Measurements from ENCODE around the gene IFT122.

Gene IFT122

DNA sequence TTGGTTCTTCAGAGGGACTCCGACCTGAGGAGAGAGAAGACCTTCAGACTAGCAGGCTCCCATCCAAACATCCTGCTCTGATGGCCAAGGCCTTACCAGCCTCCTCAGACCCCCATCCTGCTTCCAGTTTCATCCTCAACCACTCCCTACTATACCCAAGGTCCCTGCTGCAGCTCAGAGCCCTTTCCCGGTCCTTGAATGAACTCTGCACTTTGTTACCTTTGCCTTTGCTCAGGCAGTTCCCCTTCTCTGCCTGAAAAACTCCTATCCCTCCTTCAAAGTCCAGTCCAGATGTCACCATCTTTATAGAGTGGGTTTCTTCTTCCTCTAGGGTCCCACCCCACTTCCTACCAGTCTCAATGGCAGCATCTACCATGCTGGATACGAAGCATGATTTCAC lies 24.6 kb upstream of the IFT122 start:
- no peak for DNase-seq

DNA sequence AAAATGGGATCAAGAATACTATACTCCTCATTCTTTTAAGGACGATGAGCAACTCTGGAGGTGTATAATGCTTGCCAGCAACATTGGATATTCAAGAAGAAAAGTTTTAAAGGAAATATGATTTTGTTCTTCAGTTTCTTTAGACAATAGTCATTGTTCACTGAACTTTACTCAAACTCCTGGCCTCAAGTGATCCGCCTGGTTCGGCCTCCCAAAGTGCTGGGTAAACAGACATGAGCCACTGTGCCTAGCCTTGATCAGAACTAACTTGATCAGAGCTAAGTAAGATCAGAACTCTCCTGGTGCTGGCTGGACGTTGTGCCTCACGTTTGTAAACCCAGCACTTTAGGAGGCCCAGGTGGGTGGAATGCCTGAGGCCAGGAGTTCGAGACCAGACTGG lies 24.2 kb upstream of the IFT122 start:
- DNase-seq: no peak

DNA sequence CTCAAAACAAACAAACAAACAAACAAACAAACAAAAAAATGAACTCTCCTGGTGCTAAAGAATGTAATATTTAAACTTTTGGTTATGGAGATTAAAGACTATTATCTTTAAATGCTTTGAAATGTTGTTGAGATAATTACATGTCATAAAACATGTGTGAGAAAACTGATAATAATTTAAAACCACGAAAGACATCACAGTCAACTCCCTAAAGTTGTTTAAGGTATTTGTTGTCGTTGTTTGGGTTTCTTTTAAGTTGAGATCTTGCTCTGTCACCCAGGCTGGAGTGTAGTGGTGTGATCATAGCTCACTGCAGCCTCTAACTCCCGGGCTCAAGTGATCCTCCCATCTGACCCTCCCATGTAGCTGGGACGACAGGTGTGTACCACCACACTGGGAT lies 23.6 kb upstream of the IFT122 start:
- no peak for DNase-seq

DNA sequence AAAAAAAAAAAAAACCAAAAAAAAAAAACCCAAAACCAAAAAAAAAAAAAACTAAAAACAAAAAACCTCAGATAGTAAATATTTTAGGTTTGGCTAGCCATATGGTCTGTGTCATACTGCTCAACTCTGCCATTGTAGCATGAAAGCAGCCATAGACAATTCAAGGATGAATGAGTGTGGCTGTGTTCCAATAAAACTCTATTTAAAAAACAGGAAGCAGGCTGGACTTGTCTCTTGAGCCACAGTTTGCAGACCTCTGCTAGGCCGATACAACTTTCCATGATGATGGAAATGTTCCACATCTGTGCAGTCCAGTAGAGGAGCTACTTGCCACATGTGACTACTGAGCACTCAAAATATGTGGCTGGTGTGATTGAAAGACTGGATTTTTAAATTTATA lies 22.7 kb upstream of the IFT122 start:
- DNase-seq: no peak

DNA sequence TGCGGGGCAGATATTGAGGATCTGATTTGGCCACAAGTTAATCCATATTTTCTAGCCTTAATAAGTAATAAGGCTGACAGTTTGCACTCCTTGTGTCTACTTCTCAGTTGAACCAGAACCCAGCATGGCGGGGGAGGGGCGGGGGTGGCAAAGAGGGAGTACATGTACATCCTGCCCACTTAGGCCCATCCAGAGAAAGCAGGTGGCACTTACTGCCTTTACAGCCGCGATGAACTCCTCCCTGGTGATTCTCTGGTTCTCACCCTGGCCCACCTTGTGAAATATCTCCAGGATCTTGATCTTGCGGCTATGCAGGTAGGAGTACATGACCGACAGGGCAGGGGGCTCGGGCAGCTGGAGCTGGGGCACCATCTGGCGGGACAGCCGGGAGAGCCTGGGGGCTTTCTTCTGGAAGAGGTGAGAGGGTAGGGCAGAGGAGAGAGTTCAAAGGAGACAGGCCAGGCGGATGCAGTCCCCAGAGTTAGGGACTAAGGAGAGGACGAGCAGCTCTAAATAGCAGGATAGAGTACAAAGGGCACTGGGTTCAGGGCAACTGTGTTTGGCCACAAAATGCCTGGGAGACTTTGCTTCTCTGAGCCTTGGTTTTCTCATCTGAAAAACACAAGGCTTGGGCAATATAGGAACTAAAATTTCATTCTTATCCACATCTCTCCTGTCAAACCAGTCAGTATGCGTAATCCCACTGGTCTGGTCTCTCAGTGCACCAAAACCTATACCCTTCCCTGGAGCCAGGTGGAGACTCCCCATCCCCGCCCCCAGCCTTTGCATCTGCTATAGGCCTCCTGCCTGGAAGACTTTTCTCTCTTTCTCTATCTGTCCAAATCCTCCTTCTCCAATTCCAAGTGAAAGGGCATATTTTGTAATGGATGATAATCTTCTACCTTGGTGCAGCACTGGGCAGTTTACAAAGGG lies 21.7 kb upstream of the IFT122 start:
- no peak for DNase-seq

DNA sequence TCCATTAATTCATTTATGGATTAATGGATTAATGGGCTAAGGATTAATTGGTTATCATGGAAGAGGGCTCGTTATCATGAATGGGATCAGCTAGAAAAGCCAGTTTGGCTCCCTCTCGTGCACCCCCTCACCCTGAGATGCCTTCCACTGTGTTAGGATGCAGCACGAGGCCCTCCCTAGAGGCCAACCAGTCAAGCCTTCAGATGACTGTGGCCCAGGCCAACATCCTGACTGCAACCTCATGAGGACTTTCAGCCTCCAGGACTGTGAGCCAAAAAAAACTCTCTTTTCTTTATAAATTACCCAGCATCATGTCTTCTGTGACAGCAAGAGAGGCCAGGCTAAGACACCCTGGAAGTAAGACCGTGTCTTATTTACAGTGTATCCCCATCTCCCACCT lies 20.5 kb upstream of the IFT122 start:
- no peak for DNase-seq

DNA sequence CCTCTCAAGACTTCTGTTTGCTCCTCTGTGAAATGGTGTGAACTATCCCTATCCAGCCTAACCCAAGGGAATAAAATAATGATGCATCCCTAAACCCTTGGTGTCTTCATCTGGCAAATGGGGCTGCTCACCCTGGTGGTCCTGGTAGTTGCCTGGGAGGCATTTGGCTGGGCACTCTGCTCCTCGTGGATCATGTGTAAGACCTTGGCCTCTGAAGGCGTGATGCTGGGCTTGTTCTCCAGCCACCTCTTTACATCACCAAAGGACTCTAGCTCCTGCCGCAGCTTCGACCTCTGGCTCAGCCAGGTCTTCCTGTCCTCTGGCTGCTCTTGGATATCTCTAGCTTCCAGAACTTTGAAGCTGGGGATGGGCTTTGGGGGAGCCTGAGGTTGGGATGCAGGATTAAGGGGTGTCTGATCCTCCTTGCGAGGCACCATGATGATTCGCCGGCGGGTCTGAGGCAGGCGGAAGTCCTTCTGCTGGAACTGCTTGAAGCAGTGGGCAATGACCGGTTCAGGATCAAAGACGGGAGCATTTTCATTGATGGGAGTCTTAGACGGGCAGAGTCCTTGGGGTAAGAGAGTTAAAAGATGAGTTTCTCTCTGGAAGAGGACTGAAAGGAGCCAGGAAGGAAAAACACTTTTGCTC lies 18.7 kb upstream of the IFT122 start:
- no peak for DNase-seq

DNA sequence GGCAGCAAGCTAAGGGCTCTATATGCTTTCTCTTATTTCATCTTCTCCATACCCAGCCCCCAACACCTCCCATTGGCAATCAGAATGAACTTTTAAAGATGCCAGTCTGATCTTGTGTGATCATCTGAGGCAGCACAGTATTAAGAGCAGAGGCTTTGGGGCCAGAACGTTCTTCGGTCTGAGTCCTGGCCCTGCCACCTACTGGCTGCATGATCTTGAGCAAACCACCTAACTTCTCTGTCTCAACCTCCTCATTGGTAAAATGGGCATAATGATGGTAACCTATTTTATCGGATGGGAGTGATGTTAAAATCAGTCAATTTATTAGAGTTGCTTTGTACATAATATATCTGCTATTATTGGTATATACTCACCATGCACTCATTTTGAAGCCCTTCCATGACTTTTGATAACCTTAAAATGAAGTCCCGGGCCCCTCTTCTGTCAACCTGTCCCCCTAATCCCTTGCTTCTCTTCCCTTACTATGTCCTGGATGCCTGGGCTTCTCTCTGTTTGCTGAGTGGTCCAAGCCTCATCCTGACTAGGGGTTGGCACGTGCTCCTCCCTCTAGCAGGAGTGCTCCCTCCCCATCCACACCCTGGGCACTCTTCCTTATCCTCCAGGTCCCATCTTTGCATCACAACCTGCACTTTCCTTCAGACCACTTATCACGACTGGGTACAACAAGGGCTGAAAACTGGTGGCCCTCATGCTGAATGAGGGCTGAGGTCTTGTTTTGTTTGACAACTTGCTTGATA lies 17.9 kb upstream of the IFT122 start:
- DNase-seq: no peak

DNA sequence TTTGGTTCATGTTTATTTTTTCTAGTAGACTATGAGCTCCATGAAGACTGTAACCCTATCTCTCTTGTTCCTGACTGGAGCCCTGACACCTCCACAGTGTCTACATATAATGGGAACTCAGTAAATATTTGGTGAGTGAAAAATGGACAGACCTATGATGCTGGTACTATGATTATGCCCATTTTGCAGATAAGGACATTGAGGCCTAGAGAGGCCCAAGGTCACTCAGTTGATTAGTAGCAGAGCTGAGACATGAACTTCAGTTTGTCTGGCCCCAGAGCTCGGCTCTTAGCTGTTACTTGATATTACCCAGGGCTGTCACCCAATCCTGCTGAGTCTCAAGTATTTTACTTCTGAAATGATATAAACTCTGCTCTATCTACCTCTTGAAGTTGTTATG lies 17.1 kb upstream of the IFT122 start:
- DNase-seq: no peak

DNA sequence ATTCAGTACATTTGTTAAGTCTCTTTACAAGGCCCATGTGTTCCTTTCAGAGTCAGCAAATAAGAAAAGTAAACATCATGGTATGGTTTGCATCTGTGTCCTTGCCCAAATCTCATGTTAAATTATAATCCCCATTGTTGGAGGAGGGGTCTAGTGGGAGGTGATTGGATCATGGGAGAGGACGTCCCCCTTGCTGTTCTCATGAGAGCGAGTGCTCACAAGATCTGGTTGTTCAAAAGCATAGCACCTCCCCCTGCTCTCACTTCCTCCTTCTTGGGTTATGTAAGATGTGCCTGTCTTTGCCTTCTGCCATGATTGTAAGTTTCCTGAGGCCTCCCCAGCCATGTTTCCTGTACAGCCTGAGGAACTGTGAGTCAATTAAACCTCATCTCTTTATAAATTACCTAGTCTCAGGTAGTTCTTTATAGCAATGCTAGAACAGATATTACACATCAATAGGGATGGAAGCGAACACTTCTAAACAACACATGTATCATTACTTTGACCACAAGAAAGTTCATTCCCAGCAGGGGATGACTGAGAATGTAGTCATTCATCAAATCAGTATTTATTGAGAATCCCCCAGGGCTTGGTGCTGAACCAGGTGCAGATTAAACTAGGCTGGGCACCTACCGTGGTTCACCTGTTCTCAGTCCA lies 15.7 kb upstream of the IFT122 start:
- DNase-seq: no peak

DNA sequence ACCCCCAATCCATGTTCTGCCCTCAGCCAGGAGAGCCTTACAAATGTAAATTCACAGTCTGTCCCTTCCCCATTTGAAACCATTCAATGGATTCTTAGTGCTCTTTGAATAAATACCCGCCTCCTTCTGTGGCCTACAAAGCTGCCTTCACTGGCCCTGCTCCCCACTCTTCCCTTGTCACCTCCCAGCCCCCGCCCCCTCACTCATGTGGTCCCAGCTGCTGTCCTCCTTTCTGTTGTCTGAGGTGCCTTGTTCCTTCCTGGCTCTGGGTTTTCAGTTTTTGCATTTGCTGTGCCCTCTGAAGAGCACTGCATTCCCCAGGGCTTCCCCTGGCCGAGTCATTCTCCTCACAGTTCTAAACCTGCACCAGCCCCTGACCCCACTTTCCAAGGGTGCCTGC lies 14.8 kb upstream of the IFT122 start:
- DNase-seq: no peak

DNA sequence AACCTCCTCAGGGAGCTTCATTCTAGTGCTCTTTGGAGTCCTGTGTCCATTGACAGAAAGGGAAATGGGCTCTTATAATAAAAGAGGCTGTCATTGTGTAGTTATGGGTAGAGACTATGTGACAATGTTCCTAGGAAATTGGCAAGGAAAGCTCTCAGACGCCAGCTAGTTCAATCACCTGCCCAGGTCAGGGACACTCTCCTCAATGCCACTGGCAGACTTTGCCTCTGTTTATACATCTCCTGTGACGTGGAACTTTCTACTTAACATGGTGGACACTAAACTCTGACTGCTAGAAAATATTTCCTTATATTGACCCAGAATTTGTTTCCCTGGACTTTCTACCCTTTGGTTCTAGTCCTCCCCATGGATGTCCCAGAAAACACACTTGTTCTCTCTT lies 14.4 kb upstream of the IFT122 start:
- DNase-seq: no peak

DNA sequence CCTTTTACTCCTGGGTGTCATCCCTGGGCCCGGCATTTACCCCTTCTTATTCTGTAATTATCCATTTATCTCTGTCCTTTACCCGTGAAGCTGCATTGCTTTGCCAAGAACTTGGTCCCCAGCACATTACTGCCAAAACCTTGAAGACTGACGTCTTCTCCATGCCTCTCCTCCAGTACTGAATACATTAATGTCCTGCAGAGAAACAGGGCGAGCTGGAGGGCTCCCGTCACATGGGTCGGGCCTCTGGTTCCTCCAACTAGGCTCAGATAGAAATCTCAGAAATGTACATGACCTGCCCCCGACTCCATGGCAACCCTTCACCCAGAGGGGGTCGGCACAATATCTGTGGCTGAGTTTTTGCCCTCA lies 12.0 kb upstream of the IFT122 start:
- no peak for DNase-seq

DNA sequence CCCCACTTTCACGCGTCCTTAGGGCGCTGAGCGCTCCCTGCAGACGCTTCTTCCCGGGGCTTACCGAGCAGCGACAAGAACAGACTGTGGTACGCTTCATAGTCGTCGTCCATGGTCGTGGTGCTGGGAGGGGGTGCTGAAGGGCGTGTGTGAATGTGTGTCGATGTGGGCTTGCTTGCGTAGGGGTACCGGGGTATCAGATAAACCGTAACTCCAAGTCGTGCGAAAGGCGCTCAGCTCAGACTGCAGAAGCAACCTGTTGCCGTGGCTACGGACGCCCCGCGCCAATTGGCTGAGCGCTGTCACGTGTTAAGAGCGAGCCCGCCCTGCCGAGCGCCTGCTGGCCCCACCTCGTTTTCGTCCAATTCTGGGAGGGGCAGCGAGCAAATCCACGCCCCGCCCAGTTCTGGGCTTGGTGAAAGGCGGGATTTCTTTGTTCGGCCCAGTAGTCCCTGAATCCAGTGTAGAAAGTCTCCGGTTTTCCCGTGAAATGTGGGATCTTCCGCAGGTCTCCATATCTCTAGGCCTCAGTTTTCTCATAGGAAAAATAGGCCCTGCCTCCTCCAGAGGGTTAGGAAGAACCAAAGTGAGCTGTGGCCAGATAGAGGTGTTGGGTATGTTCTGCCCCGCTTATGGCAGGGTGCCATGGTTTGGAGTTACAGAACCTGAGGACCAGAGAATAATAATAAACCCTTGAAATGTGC lies 11.5 kb upstream of the IFT122 start, which contains the start of gene EFCAB12:
Gene EFCAB12, minus strand, starts transcription at position 261 of the 704 bp plus-strand sequence. Its CDS starts 148 bp downstream, at position 113.
- DNase-seq: peak; percentile 89

DNA sequence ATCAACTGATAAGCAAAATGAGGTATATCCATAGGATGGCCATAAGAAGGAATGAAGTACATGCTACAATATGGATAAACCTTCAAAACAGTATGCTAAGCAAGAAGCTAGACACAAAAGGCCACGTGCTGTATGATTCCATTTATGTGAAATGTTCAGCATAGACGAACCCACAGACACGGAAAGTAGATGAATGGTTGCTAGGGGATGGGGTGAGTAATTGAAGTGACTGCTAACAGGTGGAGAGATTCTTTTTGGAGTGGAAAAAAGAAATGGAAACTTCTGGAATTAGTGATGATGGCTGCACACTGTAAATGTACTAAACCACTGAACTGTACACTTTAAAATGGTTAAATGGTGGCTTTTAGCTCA lies 11.0 kb upstream of the IFT122 start:
- no peak for DNase-seq

DNA sequence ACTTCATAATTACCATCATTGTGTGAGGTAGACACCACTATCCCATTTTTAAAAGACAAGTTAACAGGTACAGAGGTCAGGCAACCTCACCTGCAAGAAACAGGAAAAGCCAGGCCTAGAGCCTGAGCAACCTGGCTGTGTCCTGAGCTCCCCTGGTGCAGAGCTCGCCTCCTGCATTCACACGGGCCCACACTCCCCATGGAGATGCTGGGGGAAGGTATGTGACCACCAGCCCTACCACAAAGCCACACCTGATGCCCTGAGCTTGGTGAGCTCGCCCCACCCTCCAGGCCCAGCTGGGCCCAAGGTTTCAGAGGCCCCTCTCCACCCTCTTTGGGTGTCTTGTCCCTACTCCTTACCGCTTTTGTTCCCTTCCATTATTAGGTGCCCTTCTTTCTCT lies 10.4 kb upstream of the IFT122 start:
- no peak for DNase-seq

DNA sequence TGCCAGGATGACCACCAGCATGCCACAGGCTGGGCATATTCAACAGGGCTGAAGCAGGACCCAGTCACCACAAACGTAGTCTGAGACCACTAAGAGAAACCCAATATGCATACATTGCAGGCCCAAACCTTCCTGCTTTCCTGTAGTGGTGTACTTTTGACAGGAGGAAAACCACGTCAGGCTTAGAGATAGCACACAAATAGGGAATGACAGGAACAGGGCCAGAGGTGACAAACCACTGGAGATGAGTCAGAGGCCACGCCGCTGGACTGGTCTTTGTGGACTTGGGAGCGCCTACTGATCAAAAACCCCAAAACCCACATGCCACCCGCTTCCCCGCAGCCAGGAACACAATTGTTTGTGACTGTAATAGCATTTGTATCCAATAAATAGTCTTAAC lies 8.0 kb upstream of the IFT122 start:
- no peak for DNase-seq

DNA sequence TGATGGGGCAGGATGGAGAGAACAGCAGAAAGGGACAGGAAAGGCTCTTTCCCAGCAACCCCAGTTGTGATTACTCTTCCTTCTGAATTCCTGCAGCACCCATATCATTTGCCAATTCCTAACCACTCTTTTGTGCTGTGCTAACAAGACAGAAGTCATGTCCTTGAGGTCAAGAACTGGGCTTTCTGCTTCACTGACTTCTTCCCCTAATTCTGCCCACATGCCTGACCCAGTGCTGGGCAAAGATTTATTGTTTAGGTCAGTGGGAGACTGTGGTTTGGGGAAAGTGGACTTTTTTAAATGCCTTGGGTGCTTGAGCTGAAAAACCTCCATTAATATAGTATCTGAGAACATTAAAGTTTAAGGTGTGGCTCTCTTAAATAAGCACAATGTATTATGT lies 7.4 kb upstream of the IFT122 start:
- no peak for DNase-seq

DNA sequence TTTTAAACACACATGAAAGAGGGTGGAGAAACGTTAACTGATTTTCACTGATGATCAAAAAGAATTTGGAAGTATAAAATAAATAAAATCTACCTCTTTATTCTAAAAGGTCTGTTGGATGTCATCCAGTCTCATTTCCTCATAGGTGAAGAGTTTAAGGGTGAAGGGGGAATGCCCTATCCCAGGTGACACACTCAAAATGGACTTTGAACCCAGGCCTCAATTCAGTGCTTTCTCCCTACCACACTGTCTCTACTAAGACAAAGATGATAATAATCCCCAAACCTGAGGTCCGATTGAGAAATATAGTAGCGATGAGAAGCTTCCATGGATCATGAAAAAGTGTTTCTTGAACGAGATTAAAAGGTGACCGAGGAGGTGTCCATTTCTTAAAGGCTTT lies 6.5 kb upstream of the IFT122 start:
- no peak for DNase-seq

DNA sequence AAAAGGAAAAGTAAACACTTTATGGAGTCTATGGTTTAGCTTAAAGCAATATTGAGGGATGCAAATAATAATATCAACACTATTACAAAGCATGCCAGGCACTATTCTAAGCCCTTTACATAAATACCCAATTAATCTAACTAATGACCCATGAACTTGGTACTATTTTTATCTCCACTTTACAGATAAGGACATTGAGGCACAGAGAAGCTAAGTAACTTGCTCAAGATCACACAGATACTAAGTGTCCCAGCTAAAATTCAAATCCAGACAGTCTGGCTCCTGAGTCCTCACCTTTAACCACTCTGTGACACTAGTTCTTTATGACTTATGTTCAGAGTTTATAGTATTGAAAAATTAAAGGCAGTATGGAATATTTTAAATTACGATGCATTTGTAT lies 5.9 kb upstream of the IFT122 start:
- no peak for DNase-seq

DNA sequence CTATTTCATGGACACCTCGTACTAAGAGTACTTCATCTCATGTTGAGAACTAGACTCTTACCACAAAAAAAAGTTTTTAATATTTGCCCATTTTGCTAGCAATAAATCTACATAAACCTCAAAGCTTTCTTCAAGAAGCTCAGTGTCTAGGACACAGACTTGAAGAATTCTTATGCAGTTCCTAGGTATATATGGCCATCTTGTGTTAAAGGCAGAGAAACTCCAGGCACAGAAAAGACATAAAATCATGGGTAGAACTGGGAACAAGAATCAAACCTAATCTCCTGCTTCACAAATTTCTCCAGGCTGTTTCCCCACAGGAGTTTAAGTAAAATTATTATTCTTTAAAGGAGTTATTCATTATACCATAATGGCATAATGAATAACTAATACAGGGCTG lies 4.7 kb upstream of the IFT122 start:
- DNase-seq: no peak

DNA sequence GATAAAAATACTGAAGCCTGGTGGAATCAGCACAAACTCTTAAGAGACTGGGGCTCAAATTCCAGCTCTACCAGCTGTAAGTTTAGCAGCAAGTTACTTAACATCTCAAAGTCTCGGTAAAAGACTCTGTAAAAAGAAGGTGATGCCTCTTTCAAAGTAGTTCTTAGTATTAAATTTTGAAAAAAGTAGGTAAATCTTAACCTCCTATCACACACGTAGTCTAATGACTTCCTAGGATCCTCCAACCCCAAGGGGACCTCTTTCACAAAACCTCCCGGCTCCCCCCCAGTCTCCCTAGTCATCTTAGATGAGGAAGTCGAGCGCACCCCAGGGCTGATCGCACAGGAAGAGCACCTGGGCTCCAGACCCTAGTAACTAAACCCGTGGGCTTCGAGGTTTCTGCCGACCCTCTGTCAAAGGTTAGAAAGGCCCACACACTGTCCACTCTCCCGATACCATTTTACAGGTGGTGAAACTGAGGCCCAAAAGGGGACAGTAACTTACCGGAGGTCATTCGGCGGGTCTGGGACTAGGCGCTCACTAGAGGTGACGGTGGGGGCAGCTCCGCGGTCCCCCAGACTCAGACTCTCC lies 703 bp upstream of the IFT122 start:
- DNase-seq: peak; percentile 39
